ENCODE measurements around the gene SCT. TPM values are rescaled to one million over a fixed set of nuclear protein-coding genes. Genes with fewer than 3 reads are reported as not detected.
A peak's percentile ranks its signal among the peaks of the same experiment; 100 is the strongest.

The SCT gene, protein sequence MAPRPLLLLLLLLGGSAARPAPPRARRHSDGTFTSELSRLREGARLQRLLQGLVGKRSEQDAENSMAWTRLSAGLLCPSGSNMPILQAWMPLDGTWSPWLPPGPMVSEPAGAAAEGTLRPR
- not detected for total RNA-seq

DNA sequence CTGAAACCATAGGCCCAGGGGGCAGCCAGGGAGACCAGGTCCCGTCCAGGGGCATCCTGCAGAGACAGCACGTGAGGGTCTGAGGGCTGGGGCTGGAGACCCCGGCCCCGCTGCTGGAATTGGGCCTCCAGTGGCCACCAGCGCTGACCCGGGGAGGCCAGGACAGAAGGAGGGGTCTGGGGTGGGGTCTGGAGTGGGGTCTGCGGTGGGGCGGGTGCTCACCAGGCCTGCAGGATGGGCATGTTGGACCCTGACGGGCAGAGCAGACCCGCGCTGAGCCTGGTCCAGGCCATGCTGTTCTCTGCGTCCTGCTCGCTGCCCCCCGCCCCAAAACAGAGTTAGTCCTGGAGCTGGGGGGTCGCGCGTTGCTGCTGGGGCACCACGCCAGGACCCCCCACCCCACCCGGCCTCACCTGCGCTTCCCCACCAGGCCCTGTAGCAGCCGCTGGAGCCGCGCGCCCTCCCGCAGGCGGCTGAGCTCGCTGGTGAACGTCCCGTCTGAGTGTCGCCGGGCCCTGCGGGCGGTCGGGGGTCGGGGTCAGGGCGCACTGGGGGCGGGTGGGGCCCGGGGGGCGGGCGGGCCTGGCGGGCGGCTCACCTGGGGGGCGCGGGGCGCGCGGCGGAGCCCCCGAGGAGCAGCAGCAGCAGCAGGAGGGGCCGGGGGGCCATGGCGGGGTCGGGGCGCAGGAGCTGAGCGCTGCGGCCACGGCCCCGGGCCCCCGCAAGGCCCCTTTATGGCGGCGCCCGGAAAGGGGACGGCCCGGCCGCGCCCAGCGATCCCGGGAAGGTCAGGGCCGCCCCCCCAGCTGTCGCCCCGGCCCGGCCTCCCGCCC lies at the start of gene SCT:
Gene SCT (minus strand): TSS at position 707 of the 833 bp plus-strand sequence. CDS start 38 bp downstream, at position 669.
- peaks cover 12% of the 10 kb centered on the region for H3K27me3 Mint-ChIP-seq
- ATAC-seq (ENCODE audit: low read depth) (no peak), DNase-seq (peak; percentile 38)
- H3K27ac Mint-ChIP-seq = no peak within 1 kb of the TSS
- peaks cover 2% of the 10 kb centered on the region for H3K36me3 Mint-ChIP-seq
- POLR2A ChIA-PET = interaction anchor here (0.8 to 1.0 kb wide), 2 partner anchors 11 to 100 kb away, joined by 3 to 4 read pairs; partner anchors contain the start of gene IRF7
- no peaks in the 10 kb centered on the region for H3K9me3 Mint-ChIP-seq
- peaks cover 15% of the 10 kb centered on the region for H3K4me1 Mint-ChIP-seq
- peak within 1 kb of the TSS; percentile 35 for H3K4me3 Mint-ChIP-seq

DNA sequence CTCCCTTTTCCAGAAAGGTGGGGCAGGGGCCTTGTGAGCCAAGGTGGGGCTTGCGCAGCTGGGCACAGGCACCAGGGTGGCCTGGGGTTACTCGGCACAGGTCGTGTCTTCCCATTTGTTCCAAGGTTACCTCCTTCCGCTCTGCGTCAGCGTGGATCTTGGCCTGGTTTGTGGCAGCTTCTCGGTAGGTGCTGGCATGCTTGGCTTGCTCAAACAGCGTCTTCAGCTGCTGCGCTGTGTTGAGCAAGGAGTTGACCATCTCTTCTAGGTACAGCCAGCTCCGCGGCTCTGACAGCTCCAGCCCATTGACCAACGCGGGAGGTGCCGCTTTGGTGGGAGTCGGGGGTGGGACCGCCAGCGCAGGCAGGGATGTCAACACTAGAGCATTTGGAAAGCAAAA lies 47.4 kb upstream of the SCT start:
- Mint-ChIP-seq H3K9me3 (no peaks in the 10 kb centered on the region), H3K27me3 (no peaks in the 10 kb centered on the region), H3K36me3 (peaks cover 8% of the 10 kb centered on the region), H3K27ac (no peak overlapping the region), H3K4me1 (no peaks in the 10 kb centered on the region), H3K4me3 (no peak overlapping the region)
- ATAC-seq (ENCODE audit: low read depth) (no peak), DNase-seq (no peak)
- POLR2A ChIA-PET = no interaction called here

DNA sequence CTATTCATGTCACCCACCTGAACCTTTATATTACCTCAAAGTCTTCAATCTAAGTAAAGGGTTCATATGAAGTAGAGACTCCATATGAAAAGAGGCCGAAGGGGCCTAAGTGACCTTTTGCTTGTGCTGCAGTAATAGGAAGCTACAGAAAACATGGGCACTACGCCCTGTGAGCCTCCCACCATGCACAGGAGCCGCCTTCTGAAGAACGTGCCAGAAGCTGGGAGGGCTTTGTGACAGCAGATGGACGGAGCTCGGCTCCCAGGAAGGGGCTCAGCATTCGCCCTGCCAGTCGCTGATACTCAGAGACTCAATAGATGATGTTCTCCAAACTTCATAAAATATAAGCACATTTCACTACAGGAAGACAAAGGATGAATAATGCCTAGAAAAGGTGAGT lies 46.9 kb upstream of the SCT start:
- H3K9me3 Mint-ChIP-seq = no peaks in the 10 kb centered on the region
- DNase-seq = no peak
- H3K27ac Mint-ChIP-seq = no peak overlapping the region
- no peak for ATAC-seq (ENCODE audit: low read depth)
- H3K4me3 Mint-ChIP-seq = no peak overlapping the region
- peaks cover 8% of the 10 kb centered on the region for H3K36me3 Mint-ChIP-seq
- POLR2A ChIA-PET = no interaction called here
- H3K27me3 Mint-ChIP-seq = no peaks in the 10 kb centered on the region
- no peaks in the 10 kb centered on the region for H3K4me1 Mint-ChIP-seq

DNA sequence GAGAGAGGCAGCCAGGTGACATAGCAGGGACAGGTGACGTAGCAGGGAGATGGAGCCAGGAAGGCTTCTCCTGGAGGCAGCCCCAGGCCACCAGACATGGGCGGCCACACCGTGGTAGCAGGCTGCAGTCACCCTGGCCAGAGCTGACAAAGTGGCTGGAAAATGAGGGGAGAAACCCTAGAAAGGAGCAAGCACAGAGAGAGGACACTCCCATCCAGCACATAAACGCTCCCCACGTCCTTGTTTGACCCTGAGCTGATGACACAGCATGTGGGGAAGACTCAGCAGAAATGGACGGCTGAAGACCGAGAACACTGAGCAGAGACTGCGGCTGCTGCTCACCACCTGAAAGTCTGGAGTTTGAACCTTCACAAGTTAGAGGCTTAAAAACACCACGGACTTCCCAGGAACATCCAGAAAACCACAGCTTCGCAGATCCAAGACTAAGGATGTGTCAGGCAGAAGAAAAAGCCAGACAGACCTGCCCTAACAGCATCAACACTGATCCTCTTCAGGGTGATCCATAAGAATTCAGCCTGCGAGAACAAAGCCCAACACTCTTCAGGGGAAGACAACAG lies 38.8 kb upstream of the SCT start:
- H3K27me3 Mint-ChIP-seq = no peaks in the 10 kb centered on the region
- no peak for DNase-seq
- peaks cover 2% of the 10 kb centered on the region for H3K4me1 Mint-ChIP-seq
- H3K4me3 Mint-ChIP-seq = no peak overlapping the region
- no peak for ATAC-seq (ENCODE audit: low read depth)
- peaks cover 1% of the 10 kb centered on the region for H3K36me3 Mint-ChIP-seq
- H3K27ac Mint-ChIP-seq = no peak overlapping the region
- POLR2A ChIA-PET = no interaction called here
- no peaks in the 10 kb centered on the region for H3K9me3 Mint-ChIP-seq

DNA sequence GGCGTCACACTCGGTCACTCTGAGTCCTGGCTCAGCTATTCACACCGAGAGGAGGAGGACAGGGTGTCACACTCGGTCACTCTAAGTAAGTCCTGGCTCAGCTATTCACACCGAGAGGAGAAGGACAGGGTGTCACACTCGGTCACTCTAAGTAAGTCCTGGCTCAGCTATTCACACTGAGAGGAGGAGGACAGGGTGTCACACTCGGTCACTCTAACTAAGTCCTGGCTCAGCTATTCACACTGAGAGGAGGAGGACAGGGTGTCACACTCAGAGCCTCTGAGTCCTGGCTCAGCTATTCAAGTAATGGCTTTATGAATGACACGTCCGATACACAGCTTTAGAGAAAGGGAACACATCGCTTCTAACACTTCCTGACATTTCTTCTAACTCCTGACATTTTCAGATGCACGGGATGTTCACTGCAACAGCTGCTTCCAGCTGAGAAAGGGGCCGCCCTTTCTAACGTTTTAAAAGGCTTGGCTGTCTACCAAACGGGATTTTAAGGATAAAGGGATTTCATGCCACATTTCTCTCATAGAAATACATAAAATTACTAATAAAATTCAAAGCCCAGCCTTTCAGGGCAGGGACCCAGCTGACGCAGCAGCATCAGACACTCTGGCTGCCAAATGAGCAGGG lies 38.2 kb upstream of the SCT start:
- ATAC-seq (ENCODE audit: low read depth) = no peak
- no peak for DNase-seq
- Mint-ChIP-seq H3K4me1 (peaks cover 2% of the 10 kb centered on the region), H3K9me3 (no peaks in the 10 kb centered on the region), H3K27ac (no peak overlapping the region), H3K27me3 (no peaks in the 10 kb centered on the region), H3K4me3 (no peak overlapping the region), H3K36me3 (peaks cover 1% of the 10 kb centered on the region)
- POLR2A ChIA-PET = no interaction called here

DNA sequence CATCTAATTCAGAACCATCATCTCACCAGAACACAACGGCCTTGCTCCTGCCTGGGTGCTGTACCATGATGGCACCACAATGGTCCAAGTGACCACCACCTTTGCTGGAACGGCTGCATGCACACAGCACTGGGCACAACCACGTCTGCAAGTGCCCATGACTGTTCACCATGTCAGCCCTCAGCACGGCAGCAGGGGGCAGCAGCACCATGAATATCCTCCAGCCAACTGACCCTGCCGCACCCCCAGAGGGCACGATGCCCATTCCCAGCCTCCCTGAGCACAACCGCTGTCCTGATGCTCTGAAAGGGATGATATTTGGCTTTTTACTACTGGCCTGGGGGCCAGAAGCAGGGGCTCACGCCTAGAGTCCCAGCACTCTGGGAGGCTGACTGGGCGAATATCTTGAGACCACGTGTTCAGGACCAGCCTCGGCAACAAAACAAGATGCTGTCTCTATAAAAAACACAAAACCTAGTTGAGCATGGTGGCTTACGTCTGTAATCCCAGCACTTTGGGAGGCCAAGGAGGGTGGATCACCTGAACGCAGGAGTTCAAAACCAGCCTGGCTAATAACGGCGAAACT lies 35.8 kb upstream of the SCT start:
- Mint-ChIP-seq H3K27me3 (no peaks in the 10 kb centered on the region), H3K9me3 (no peaks in the 10 kb centered on the region), H3K27ac (no peak overlapping the region), H3K4me1 (peaks cover 2% of the 10 kb centered on the region), H3K36me3 (peaks cover 1% of the 10 kb centered on the region), H3K4me3 (no peak overlapping the region)
- POLR2A ChIA-PET = interaction anchor here (2.0 kb wide), 1 partner anchor 62 kb away, joined by 6 read pairs; no protein-coding TSS in a partner anchor
- peak; percentile 55 for DNase-seq
- peak; percentile 70 for ATAC-seq (ENCODE audit: low read depth)

DNA sequence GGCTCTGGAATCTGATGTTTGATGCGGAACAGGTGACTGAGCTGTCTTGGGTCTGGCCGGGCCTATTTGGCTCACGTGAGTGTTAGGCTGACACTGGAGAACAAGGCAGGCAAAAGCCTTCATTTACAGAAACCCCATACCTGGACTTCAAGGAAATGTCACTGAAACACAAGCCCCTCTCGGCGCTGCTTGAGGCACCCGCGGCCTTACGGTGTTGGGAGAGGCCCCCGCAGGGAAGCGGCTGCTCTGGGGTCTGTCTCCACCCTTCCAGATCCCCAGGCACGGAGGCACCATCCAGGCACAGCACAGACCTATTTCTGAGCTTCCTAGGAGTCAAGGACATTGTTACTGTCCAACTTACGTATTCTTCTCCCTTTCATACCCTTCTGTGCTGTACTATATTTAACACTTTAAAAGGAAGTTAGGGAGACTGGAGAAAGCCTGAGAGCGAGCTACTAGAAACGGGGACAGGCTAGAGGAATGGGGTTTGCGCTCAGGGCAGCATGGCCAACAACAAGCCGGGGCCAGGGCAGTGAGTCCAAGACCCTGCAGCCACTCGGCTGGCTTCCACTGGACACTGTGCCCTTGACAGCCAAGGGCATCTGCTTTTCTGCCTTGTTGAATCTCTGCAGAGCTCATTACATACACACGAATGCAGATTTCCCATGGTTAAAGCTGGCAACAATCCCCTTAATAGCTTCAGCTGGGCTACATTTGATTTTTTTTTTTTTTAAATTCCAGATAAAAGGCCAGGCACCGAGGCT lies 33.9 kb upstream of the SCT start:
- Mint-ChIP-seq H3K4me1 (no peaks in the 10 kb centered on the region), H3K36me3 (peaks cover 1% of the 10 kb centered on the region), H3K9me3 (no peaks in the 10 kb centered on the region), H3K27ac (no peak overlapping the region), H3K4me3 (no peak overlapping the region), H3K27me3 (no peaks in the 10 kb centered on the region)
- POLR2A ChIA-PET = no interaction called here
- DNase-seq (no peak), ATAC-seq (ENCODE audit: low read depth) (no peak)

DNA sequence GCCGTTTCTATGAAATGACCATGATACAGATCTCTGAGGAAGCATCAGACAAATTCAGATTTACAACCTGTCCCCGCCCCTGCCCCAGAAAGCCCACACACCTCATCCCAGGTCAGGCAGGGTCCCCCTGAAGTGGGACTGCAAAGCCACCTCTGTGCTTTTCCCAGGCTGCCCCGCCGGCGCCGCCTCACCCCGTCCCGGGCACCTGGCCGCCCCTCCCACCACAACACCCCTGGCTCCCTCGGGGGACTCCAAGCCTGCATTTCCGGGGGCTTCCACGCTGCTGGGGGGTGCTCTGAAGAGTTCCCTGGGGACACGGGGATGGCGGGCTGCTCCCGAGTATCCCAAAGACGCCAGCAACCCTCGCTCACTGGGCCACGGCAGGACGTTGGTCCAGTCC lies 33.3 kb upstream of the SCT start:
- H3K4me3 Mint-ChIP-seq = no peak overlapping the region
- no peaks in the 10 kb centered on the region for H3K27me3 Mint-ChIP-seq
- POLR2A ChIA-PET = no interaction called here
- DNase-seq (no peak), ATAC-seq (ENCODE audit: low read depth) (no peak)
- no peaks in the 10 kb centered on the region for H3K4me1 Mint-ChIP-seq
- no peak overlapping the region for H3K27ac Mint-ChIP-seq
- H3K36me3 Mint-ChIP-seq = peaks cover under 1% of the 10 kb centered on the region
- H3K9me3 Mint-ChIP-seq = no peaks in the 10 kb centered on the region

DNA sequence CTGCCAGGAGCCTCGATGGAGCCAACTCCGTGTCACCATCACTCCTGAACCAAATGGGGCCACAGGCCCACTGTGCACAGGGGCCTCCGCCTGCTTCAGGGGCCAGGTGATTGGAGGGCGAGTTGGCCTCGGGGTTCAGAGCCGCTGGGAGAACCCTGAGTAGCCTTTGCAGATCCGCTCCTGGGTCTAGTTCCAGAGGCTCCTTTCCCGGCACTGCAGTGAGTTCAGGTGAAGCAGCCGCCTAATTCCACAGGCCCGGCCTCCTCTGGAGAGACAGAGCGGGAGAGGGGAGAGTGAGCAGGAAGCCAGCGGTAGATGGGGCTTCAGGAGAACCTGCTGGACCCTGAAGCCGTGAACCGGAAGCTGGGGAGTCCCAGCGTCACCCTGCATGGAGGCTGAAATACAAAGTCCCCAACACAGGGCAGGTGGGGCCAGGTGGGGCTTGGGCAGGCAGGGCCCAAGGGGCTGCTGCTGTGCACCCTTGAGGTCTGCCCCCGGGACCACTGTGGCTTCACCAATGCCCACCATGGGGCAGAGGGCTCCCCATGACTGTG lies 32.6 kb upstream of the SCT start:
- DNase-seq (no peak), ATAC-seq (ENCODE audit: low read depth) (no peak)
- no peaks in the 10 kb centered on the region for H3K4me1 Mint-ChIP-seq
- no peak overlapping the region for H3K4me3 Mint-ChIP-seq
- H3K9me3 Mint-ChIP-seq = no peaks in the 10 kb centered on the region
- no peak overlapping the region for H3K27ac Mint-ChIP-seq
- POLR2A ChIA-PET = interaction anchor here (0.6 kb wide), 1 partner anchor 36 kb away, joined by 3 read pairs; the partner anchor contains the start of genes DEAF1 and TMEM80
- no peaks in the 10 kb centered on the region for H3K27me3 Mint-ChIP-seq
- no peaks in the 10 kb centered on the region for H3K36me3 Mint-ChIP-seq

DNA sequence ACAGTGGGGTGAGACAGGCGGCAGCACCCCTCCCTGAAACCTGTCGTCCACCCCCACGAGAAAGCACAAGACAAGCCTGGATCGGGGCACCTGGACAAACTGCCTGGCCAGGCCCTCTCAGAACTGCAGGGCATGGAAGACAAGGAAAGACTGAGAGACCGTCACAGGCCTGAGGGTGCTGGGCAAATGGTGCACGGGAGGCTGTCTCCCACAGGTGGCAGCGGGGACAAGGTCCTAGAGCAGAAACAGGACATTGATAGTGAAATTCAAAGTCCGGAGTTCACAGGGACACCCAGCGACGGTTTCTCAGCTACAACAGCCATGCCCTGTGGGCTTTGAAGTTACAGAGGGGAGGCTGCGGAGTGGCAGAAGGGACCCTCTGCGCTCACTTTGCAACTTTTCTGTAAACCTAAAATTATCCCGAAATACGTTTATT lies 30.7 kb upstream of the SCT start:
- Mint-ChIP-seq H3K9me3 (no peaks in the 10 kb centered on the region), H3K27ac (no peak overlapping the region), H3K36me3 (no peaks in the 10 kb centered on the region), H3K27me3 (no peaks in the 10 kb centered on the region), H3K4me1 (no peaks in the 10 kb centered on the region), H3K4me3 (no peak overlapping the region)
- DNase-seq (no peak), ATAC-seq (ENCODE audit: low read depth) (no peak)
- POLR2A ChIA-PET = no interaction called here

DNA sequence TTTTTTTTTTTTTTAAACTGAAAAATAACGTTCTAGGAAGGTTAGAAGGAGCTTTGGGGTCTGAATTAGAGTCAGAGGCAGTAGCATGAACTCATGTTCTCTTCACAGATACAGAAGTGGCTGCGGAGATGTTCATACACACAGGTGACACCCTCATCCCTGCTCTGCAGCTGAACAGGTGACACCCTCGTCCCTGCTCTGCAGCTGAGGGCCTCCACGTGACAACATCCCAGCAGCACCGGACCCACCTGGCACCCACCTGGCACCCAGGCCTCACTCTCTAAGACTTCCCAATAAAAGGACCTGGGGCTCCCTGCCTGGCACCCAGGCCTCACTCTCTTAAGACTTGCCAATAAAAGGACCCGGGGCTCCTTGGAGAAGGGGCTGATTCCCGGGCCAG lies 29.9 kb upstream of the SCT start:
- no peaks in the 10 kb centered on the region for H3K27me3 Mint-ChIP-seq
- peaks cover 3% of the 10 kb centered on the region for H3K36me3 Mint-ChIP-seq
- H3K9me3 Mint-ChIP-seq = no peaks in the 10 kb centered on the region
- H3K27ac Mint-ChIP-seq = no peak overlapping the region
- no peak overlapping the region for H3K4me3 Mint-ChIP-seq
- POLR2A ChIA-PET = no interaction called here
- ATAC-seq (ENCODE audit: low read depth) = no peak
- DNase-seq = no peak
- H3K4me1 Mint-ChIP-seq = no peaks in the 10 kb centered on the region

DNA sequence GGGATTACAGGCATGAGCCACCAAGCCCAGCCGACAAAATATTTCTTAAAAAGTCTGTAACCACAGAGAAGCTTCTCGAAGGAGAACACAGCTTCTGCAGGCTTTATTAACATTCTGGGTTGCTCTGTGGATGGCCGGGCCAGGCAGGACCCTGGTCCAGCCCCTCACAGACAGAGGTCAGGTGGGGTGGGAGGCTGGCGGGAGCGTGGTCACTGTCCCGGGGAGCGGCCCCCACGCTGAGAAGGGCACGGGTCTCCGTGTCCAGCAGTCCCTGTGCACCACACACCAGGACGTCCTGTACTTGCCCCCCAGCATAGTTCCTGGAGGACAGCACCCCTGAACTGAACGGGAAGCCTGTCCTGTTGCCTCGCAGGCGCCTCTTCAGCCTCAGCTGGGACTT lies 29.4 kb upstream of the SCT start:
- Mint-ChIP-seq H3K36me3 (peaks cover 3% of the 10 kb centered on the region), H3K4me1 (no peaks in the 10 kb centered on the region), H3K27ac (no peak overlapping the region), H3K4me3 (no peak overlapping the region), H3K9me3 (no peaks in the 10 kb centered on the region), H3K27me3 (no peaks in the 10 kb centered on the region)
- POLR2A ChIA-PET = no interaction called here
- no peak for DNase-seq
- ATAC-seq (ENCODE audit: low read depth) = no peak

All from activated naive CD8-positive, alpha-beta T cell treated with anti-CD3 and anti-CD28 coated beads, Interleukin-2, amount 10 ng/mL, durations not matched to agents 7 days and 5 days (primary cell).